Inferior parietal cortex (tissue), 1 donor: Measurements from ENCODE around the gene RFX2.
"Not testable (repeated sequence)": the region's sequence is repeated elsewhere in the genome, so short reads cannot be mapped to it uniquely, and the experiment has no call there.

Source experiments
- DNase-seq: peaks from one replicate; pipeline ENCODE4 v3.0.0-alpha.2; 2016; ENCODE audit errors: extremely low spot score

RFX2 gene

GRCh38 chr19:6074709-6075403 is 35.4 kb downstream of the RFX2 start:
- no peak for DNase-seq

GRCh38 chr19:6073858-6074708 is 36.2 kb downstream of the RFX2 start:
- no peak for DNase-seq

DNA sequence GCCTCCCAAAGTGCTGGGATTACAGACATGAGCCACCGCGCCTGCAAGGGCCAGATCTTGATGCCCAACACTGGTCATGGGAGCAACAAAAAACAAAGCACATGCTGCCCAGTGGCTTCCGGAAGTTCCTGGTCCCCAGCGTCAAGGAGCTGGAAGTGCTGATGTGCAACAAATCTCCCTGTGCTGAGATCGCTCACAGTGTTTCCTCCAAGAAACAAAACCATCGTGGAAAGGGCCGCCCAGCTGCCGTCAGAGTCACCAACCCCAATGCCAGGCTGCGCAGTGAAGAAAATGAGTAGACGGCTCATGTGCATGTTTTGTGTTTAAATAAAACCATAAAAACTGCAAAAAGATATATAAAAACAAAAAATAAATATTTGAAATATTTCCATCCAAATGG is 37.1 kb downstream of the RFX2 start:
- not testable (repeated sequence) for DNase-seq

- no peak for DNase-seq
Measured at GRCh38 chr19:6071875-6072274, 38.4 kb downstream of the RFX2 start.

- no peak for DNase-seq
Measured at GRCh38 chr19:6070720-6071485, 39.4 kb downstream of the RFX2 start.

DNA sequence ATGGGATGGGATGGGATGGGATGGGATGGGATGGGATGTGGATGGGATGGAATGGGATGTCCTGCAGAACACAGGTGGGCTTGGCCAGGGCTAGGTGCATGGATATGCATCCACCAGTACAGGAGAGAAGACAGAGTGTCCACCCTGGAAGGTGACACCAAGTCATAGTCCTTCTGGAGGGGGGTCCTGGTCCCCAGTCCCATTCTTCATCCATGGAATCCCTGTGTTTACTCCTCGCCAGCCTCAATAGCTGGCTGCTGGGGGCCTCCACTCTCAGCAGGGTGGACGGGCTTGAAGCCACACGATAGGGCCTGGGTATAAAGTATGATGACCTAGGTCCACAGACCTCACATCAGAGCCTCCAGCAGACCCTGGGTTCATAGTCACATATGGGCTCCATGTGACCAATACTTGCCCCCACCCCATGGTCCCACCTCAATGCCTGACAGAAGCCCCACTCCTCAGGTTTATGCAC is 40.1 kb downstream of the RFX2 start:
- DNase-seq = no peak

- DNase-seq = no peak
Measured at GRCh38 chr19:6069268-6069791, 41.0 kb downstream of the RFX2 start.

DNA sequence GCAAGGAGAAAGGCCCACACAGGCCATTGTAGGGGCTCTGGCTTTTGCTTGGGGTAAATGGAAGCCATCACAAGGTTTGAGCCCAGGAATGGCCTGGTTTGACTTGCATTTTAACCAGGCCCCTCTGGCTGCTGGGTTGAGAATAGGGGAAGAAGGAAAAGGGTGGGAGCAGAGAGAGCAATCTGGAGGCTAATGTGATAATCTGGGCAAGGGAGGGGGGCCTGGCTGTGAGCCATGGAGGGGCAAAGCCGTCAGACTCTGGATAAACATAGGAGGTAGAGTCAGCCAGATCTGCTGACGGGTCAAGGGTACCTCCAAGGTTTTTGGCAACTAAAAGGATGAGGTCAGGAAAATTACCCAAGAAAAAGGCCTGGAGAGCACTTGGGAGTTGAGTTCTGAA is 41.6 kb downstream of the RFX2 start:
- DNase-seq = no peak

DNA sequence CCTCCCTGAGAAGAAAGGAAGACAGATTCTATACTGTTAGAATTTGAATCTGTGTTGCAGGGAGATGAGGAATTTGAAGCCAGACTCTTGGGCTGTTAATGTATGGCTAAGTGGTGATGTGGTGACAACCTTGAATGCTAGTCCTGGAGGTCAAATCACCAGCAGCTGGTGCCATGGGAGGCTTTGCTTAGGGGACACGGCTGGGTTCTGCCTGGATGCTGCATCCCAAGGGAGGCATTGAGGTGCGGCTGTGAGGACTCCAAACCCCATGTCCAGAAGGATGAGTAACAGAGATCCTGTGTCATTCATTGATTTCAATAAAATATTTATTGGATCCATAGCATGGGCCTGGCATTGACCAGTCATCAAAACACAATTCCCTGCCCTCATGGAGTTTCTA is 42.3 kb downstream of the RFX2 start:
- DNase-seq = no peak

DNA sequence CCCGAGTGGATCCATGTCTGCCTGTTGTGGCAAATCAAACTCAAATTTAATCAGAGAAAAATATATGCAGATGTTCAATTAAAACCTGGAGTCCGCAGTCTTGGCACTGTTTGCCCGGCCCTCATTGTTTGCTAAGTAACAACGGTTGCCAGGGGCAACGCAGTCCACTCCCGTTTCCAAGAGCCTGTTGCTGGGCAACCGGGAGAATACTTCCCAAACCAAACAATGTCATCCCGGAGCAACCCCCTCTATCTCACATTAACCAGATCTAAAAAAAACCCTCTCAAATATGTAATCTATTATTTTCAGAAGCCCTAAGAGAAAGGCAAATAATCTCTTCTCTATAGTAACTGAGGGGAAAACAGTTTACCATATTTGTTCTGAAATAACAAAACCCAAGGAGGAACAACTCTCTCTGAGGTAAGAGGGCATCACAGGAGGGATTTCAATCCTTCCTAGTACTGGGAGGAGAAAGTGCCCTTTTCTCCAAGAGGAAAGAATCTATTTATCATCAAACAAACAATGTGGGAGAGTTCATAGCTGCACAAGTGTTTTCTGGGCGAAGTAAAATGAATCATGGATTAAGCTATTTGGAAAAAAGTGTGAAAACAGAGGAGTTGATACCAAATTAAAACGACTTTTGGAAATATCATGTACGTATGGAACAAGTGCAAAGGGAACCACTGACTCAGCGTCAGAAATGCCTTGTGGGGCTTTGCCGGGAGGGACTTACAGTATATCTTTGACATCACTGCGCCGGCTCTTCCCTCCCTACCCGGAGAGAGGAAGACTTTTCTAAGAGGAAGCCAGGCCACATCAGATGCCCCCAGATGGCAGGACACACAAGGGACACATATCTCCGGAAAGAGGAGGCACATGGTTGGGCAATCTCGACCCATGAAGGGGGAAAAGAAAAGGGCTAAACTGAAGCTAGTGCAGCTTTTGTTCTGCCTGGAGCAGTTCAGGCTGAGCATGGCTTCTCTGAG is 43.3 kb downstream of the RFX2 start:
- DNase-seq = peak; percentile 75

- no peak for DNase-seq
Measured at GRCh38 chr19:6065685-6066374, 44.5 kb downstream of the RFX2 start.

- DNase-seq = no peak
Measured at GRCh38 chr19:6064336-6065073, 45.8 kb downstream of the RFX2 start.

DNA sequence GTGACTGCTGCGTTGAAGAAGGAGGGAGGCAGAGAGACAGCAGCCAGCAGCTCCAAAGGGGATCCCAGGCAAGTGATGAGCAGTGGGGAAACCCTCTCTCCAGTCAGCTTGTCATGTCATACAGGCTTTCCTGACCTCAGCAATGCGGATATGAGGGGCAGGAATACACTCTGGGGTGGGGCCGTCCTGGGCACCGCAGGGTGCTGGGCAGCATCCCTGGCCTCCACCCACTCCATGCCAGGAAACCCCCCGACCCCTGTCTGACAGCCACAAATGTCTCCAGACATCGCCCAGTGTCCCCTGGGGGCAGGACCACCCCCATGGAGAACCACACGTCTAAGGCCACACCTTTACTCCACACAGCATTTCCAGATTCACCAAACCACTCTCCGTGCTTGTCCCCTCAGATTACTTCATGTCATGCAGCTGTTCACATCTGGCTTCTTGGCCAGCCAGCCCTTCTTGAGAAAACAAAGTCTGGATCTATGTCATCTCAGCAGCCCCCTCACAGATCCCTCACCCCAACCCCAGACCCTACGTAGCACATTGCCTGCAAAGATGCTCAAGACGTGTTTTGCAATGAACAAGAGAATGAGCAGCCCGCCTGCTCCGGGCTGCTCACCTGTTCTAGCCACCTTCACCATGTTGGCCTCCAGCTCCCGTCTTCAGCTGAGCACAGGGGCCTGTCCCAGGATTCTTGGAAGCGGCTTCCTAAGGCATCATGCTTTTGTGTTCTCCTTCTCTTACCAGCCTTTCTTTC is 46.5 kb downstream of the RFX2 start:
- DNase-seq = no peak

DNA sequence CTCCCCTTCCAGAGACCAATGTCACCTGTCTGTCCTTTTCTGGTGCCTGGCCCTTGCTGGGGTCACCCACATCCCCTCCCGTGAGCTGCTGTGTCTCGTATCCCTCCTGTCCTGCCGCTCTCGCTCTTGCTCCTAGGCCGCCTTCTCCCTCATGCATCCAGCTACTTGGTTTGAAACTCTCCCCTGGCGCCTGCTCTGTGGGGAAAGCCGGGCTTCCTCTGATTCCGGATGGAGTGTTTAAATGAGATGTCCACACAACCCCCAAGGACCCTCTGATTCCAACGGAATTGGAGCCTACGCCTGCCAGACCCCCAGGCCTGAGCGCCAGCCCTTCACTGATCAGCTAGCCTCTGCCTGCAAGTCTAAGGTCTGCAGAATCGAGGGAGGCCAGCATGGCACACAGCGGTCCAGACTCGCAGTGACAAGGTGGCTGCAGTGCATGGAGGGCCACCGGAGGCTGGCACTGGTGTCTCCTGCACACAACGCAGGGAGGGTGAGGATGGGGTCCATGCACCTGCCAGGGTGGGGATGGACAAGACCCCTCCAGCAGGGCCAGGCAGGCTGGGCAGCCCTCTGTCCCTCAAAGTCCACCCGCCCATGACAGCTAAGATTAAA is 47.2 kb downstream of the RFX2 start:
- no peak for DNase-seq

DNA sequence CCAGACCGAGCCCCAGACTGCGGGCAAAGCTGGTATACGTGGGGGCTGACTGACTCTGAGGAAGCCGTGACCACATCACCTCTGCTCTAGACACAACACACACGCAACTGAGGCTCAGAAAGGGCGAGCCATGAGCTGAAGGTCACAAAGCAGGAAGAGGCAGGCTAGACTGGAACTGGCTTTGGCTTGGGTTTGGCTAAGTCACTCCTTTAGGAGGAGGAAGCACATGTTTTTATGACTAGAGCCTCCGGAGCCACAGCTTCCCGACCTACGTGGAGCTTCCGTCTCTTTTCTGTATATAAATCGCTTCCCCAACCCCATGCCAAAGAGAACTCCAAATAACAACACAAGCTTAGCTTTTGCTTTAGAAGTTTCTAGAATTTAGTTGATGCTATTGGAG is 48.0 kb downstream of the RFX2 start:
- DNase-seq = no peak

GRCh38 chr19:6061376-6062130 is 48.7 kb downstream of the RFX2 start:
- DNase-seq = no peak

DNA sequence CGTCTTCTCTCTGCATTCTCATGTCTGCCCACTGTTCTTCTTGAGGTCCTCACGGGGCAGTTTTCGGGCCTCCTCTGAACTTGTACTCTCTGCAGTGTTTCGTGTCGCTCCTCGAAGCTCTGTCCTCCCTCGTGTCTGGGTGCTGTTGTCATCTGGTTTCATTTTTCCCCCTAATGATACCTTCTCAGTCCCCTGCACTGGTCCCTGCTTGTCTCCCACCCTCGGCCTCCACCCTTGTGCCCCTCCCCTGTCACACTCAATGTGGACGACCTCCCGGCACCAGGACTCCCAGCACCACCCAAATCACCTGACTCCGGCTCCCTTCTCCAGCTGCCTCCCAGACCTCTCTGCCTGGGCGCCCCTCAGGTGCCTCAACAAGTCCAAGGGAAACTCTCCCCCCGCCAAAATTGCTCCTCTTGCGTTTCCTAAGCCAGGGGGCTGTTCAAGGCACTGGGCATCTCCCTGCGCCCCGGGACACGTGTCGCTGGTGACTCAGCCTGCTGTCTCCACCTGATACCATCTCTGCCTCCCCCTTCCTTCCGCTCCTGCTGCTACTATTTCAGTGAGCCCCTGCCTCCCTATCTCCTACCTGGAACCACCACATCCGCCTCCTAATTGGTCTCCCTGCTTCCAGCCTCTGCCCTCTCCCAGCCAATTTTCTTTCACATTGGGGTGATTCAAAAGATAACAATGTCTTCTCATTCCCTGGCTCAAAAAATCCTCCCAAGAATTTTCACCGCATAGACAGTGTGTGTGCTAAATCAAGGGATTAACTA is 49.5 kb downstream of the RFX2 start:
- DNase-seq = no peak
